Measurements from ENCODE around the gene PELO. TPM values are rescaled to one million over a fixed set of nuclear protein-coding genes. Genes with fewer than 3 reads are reported as not detected.

Gene PELO
- total RNA-seq, 4 donors from 2014 or later = 16.5 to 35.8 (median 24.6) TPM

GRCh38 chr5:52778781-52779180 is 8.9 kb upstream of the PELO start:
- intact Hi-C loops (cut with DNase I; ENCODE audit: low total_unique reads) = no loop called here
- Histone ChIP-seq H3K36me3 (no peaks in the 10 kb centered on the region), H3K4me1 (no peaks in the 10 kb centered on the region), H3K4me3 (no peak overlapping the region), H3K27ac (no peak overlapping the region), H3K9me3 (no peaks in the 10 kb centered on the region), H3K27me3 (no peaks in the 10 kb centered on the region)
- no peak for TF ChIP-seq POLR2A (IDR thresholded peaks at IDR 0.05)
- no peak for TF ChIP-seq CTCF (IDR thresholded peaks at IDR 0.05)
- DNase-seq = no peak

DNA sequence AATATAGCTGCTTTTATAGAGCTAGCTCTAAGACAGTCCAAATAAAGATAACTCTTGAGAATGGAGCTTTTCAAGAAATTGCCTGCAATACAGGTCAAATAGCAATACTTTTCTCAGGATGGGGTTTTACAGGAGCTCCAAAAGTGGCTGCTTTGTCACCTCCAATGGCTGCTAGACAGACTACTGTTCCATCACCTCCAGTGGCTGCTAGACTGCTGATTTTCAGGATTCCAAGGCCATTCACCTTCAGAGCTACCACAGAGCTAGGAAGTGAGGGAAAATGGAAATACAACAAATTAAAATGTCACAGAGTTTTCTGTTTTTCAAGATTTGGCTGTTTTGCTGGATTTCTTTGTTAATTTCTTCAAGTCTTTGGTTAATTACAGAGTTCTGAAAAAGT is 8.5 kb upstream of the PELO start:
- H3K9me3 ChIP-seq = no peaks in the 10 kb centered on the region
- H3K36me3 ChIP-seq = no peaks in the 10 kb centered on the region
- no peaks in the 10 kb centered on the region for H3K4me1 ChIP-seq
- H3K27ac ChIP-seq = no peak overlapping the region
- TF ChIP-seq CTCF (IDR thresholded peaks at IDR 0.05) (no peak), POLR2A (IDR thresholded peaks at IDR 0.05) (no peak)
- DNase-seq = no peak
- no peaks in the 10 kb centered on the region for H3K27me3 ChIP-seq
- intact Hi-C loops (cut with DNase I; ENCODE audit: low total_unique reads) = no loop called here
- H3K4me3 ChIP-seq = no peak overlapping the region

- Histone ChIP-seq H3K27me3 (no peaks in the 10 kb centered on the region), H3K27ac (no peak overlapping the region), H3K36me3 (no peaks in the 10 kb centered on the region), H3K4me1 (no peaks in the 10 kb centered on the region), H3K9me3 (no peaks in the 10 kb centered on the region), H3K4me3 (no peak overlapping the region)
- DNase-seq = no peak
- intact Hi-C loops (cut with DNase I; ENCODE audit: low total_unique reads) = no loop called here
- TF ChIP-seq CTCF (IDR thresholded peaks at IDR 0.05) (no peak), POLR2A (IDR thresholded peaks at IDR 0.05) (no peak)
Measured at GRCh38 chr5:52783226-52783959, 4.3 kb upstream of the PELO start.

DNA sequence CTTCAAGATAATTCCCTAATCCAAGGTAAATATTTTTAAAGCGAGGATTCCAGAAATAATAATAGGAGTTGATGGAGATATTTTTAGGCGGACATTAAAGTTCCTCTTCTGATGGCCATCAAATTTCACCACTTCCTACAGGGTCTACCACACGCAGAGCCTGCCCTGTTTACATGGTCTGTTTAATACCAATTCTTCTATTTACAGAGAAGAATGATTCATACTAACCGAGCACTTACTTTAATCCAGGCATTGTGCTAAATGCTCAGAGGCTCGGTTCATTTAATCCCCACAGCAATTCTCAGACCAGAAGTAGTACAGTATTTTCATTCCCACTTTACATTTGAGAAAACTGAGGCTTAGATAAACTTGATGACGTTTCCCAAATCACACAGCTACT is 3.0 kb upstream of the PELO start:
- DNase-seq = no peak
- Histone ChIP-seq H3K9me3 (no peaks in the 10 kb centered on the region), H3K36me3 (no peaks in the 10 kb centered on the region), H3K27ac (no peak overlapping the region), H3K27me3 (no peaks in the 10 kb centered on the region), H3K4me3 (no peak overlapping the region), H3K4me1 (no peaks in the 10 kb centered on the region)
- intact Hi-C loops (cut with DNase I; ENCODE audit: low total_unique reads) = loop anchor here (5.0 kb wide), 1 partner anchor 133 kb away; no protein-coding TSS in a partner anchor
- no peak for TF ChIP-seq CTCF (IDR thresholded peaks at IDR 0.05)
- no peak for TF ChIP-seq POLR2A (IDR thresholded peaks at IDR 0.05)

GRCh38 chr5:52786391-52786790 is 1.3 kb upstream of the PELO start:
- H3K9me3 ChIP-seq = no peaks in the 10 kb centered on the region
- no peak for DNase-seq
- TF ChIP-seq CTCF (IDR thresholded peaks at IDR 0.05) (no peak), POLR2A (IDR thresholded peaks at IDR 0.05) (no peak)
- no peaks in the 10 kb centered on the region for H3K27me3 ChIP-seq
- H3K4me3 ChIP-seq = peak overlapping the region in 1 of 2 donors; percentile 59
- no peaks in the 10 kb centered on the region for H3K4me1 ChIP-seq
- no peaks in the 10 kb centered on the region for H3K36me3 ChIP-seq
- intact Hi-C loops (cut with DNase I; ENCODE audit: low total_unique reads) = loop anchor here (5.0 kb wide), 1 partner anchor 131 kb away; no protein-coding TSS in a partner anchor
- peak overlapping the region; percentile 96 for H3K27ac ChIP-seq
